NOMO-1 treated with DMSO at 0.1 percent for 48 hours (cell line): ENCODE data around the gene ABCC8.

Source experiments
- DNase-seq: peaks from one replicate; lab custom pipeline; 2025; ENCODE audit not compliant: unreplicated experiment; lab: John Stamatoyannopoulos, UW

ABCC8 gene

GRCh38 chr11:17476317-17477083, at the start of gene ABCC8:
Gene ABCC8, minus strand, starts transcription at chr11:17476845. Its CDS starts 69 bp downstream, at chr11:17476776.
- DNase-seq: no peak

- no peak for DNase-seq
Measured at GRCh38 chr11:17526326-17526725, 49.7 kb upstream of the ABCC8 start.

GRCh38 chr11:17525570-17525969, 48.9 kb upstream of the ABCC8 start:
- no peak for DNase-seq

- DNase-seq: no peak
Measured at GRCh38 chr11:17524221-17524620, 47.6 kb upstream of the ABCC8 start.

- DNase-seq: no peak
Measured at GRCh38 chr11:17522655-17523054, 46.0 kb upstream of the ABCC8 start.

- DNase-seq: no peak
Measured at GRCh38 chr11:17521106-17521900, 44.7 kb upstream of the ABCC8 start.

GRCh38 chr11:17519061-17519885, 42.6 kb upstream of the ABCC8 start:
- DNase-seq: no peak

- DNase-seq: no peak
Measured at GRCh38 chr11:17518366-17518765, 41.7 kb upstream of the ABCC8 start.

GRCh38 chr11:17517186-17517585, 40.5 kb upstream of the ABCC8 start:
- no peak for DNase-seq

GRCh38 chr11:17516551-17517150, 40.0 kb upstream of the ABCC8 start:
- no peak for DNase-seq

GRCh38 chr11:17515443-17516176, 39.0 kb upstream of the ABCC8 start:
- no peak for DNase-seq

- no peak for DNase-seq
Measured at GRCh38 chr11:17514476-17514875, 37.8 kb upstream of the ABCC8 start.

- no peak for DNase-seq
Measured at GRCh38 chr11:17513853-17514252, 37.2 kb upstream of the ABCC8 start.

- no peak for DNase-seq
Measured at GRCh38 chr11:17512101-17512500, 35.5 kb upstream of the ABCC8 start.

GRCh38 chr11:17511571-17511970, 34.9 kb upstream of the ABCC8 start:
- DNase-seq: no peak

- DNase-seq: no peak
Measured at GRCh38 chr11:17510507-17511206, 34.0 kb upstream of the ABCC8 start.

GRCh38 chr11:17508791-17509190, 32.1 kb upstream of the ABCC8 start:
- no peak for DNase-seq

GRCh38 chr11:17508306-17508705, 31.7 kb upstream of the ABCC8 start:
- no peak for DNase-seq

- DNase-seq: no peak
Measured at GRCh38 chr11:17507773-17508172, 31.1 kb upstream of the ABCC8 start.

GRCh38 chr11:17506942-17507341, 30.3 kb upstream of the ABCC8 start:
- no peak for DNase-seq
